ENCODE results near the gene MTA3. TPM values are rescaled to one million over a fixed set of nuclear protein-coding genes. Genes with fewer than 3 reads are reported as not detected.
"Not testable (repeated sequence)": the region's sequence is repeated elsewhere in the genome, so short reads cannot be mapped to it uniquely, and the experiment has no call there.

MTA3 gene
- polyA plus RNA-seq, 3 donors, result 2.0 to 4.5 (median 2.2) TPM

DNA sequence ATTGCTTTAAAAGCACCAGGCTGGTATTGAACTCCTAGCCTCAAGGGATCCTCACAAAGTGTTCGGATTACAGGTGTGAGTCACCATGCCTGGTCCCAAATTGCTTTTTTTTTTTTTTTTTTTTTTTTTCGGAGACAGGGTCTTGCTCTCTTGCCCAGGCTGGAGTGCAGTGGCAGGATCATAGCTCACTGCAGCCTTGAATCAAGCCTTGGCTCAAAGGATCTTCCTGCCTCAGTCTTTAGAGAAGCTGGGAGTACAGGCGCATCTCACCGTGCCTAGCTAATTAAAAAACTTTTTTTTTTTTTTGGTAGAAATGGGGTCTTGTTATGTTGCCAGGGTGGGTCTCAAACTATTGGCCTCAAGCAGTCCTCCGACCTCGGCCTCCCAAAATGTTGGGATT, 12.8 kb downstream of the MTA3 start:
- H3K9me3 Mint-ChIP-seq, result peaks cover 0 to 3% (median 0%) of the 10 kb centered on the region in 7 donors
- no peaks in the 10 kb centered on the region for H3K79me2 ChIP-seq (ENCODE audit: insufficient read depth, low read length)
- H3K36me3 ChIP-seq (replicated peaks in 1 of 2; ENCODE audit: control insufficient read depth in 1 of 2, insufficient read depth in 2 of 2, low read length in 2 of 2), result peaks cover 0 to 7% of the 10 kb centered on the region in 2 donors
- peaks cover 18 to 21% of the 10 kb centered on the region in 2 donors for H3K36me3 Mint-ChIP-seq
- H3K27ac Mint-ChIP-seq, result no peak overlapping the region
- no peak overlapping the region for H2AFZ ChIP-seq (ENCODE audit: insufficient read depth, low read depth, low read length, poor library complexity, severe bottlenecking)
- intact Hi-C loops (cut with micrococcal nuclease), result no loop called here
- WGBS (ENCODE audit: insufficient coverage), result no CpG with 5 or more reads among the region's 6 CpGs
- no peak overlapping the region for H3K27ac ChIP-seq (ENCODE audit: low read depth in 1 of 2, low read length in 2 of 2)
- no peak overlapping the region for H3K4me3 ChIP-seq (replicated peaks in 1 of 3; ENCODE audit: low read depth in 2 of 3, low read length in 3 of 3)
- no peak overlapping the region for H3K4me3 Mint-ChIP-seq
- H3K4me1 ChIP-seq (ENCODE audit: control insufficient read depth in 1 of 2, insufficient read depth in 2 of 2, low read length in 2 of 2), result no peaks in the 10 kb centered on the region
- TF ChIP-seq, protein P1, sequence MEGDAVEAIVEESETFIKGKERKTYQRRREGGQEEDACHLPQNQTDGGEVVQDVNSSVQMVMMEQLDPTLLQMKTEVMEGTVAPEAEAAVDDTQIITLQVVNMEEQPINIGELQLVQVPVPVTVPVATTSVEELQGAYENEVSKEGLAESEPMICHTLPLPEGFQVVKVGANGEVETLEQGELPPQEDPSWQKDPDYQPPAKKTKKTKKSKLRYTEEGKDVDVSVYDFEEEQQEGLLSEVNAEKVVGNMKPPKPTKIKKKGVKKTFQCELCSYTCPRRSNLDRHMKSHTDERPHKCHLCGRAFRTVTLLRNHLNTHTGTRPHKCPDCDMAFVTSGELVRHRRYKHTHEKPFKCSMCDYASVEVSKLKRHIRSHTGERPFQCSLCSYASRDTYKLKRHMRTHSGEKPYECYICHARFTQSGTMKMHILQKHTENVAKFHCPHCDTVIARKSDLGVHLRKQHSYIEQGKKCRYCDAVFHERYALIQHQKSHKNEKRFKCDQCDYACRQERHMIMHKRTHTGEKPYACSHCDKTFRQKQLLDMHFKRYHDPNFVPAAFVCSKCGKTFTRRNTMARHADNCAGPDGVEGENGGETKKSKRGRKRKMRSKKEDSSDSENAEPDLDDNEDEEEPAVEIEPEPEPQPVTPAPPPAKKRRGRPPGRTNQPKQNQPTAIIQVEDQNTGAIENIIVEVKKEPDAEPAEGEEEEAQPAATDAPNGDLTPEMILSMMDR (IDR thresholded peaks at IDR 0.05), result no peak
- no peak overlapping the region for H3K9ac ChIP-seq (ENCODE audit: insufficient read depth, low read length, poor library complexity, severe bottlenecking)
- no peaks in the 10 kb centered on the region for H4K20me1 ChIP-seq (ENCODE audit: insufficient read depth, low read length)
- H3K4me2 ChIP-seq (replicated peaks; ENCODE audit: extremely low read depth, low read length, poor library complexity, severe bottlenecking), result no peak overlapping the region
- no peaks in the 10 kb centered on the region for H3K4me1 Mint-ChIP-seq
- H3K9me3 ChIP-seq (replicated peaks in 1 of 2; ENCODE audit: control insufficient read depth in 1 of 2, insufficient read depth in 1 of 2, low read length in 2 of 2), result no peaks in the 10 kb centered on the region
- H3K27me3 Mint-ChIP-seq (ENCODE audit: low read depth in 3 of 3), result peaks cover 0 to 2% (median 0%) of the 10 kb centered on the region in 3 donors
- H3K27me3 ChIP-seq (ENCODE audit: control insufficient read depth in 2 of 2, insufficient read depth in 2 of 2, low read length in 2 of 2), result no peaks in the 10 kb centered on the region
- no peak for DNase-seq

DNA sequence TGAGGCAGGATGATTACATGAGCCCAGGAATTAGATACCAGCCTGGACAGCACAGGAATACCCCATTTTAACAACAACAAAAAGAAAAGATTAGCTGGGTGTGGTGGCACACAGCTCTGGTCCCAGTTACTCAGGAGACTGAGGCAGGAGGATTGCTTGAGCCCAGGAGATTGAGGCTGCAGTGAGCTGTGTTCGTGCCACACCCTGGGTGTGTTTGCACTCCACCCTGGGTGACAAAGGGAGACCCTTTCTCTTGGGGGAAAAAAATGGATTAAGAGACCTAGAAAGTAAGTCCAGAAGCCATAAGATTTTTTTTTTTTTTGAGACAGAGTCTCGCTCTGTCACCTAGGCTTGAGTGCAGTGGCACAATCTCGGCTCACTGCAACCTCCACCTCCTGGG, 16.2 kb downstream of the MTA3 start:
- H3K27ac ChIP-seq (ENCODE audit: low read depth in 1 of 2, low read length in 2 of 2); H3K79me2 ChIP-seq (ENCODE audit: insufficient read depth, low read length); H3K27me3 ChIP-seq (ENCODE audit: control insufficient read depth in 2 of 2, insufficient read depth in 2 of 2, low read length in 2 of 2); H3K36me3 ChIP-seq (replicated peaks in 1 of 2; ENCODE audit: control insufficient read depth in 1 of 2, insufficient read depth in 2 of 2, low read length in 2 of 2); H3K27ac Mint-ChIP-seq; H4K20me1 ChIP-seq (ENCODE audit: insufficient read depth, low read length); H3K4me1 ChIP-seq (ENCODE audit: control insufficient read depth in 1 of 2, insufficient read depth in 2 of 2, low read length in 2 of 2); H3K4me2 ChIP-seq (replicated peaks; ENCODE audit: extremely low read depth, low read length, poor library complexity, severe bottlenecking); H3K9ac ChIP-seq (ENCODE audit: insufficient read depth, low read length, poor library complexity, severe bottlenecking); intact Hi-C loops (cut with micrococcal nuclease); H3K4me3 ChIP-seq (replicated peaks in 1 of 3; ENCODE audit: low read depth in 2 of 3, low read length in 3 of 3); DNase-seq; H3K27me3 Mint-ChIP-seq (ENCODE audit: low read depth in 3 of 3); H3K9me3 ChIP-seq (replicated peaks in 1 of 2; ENCODE audit: control insufficient read depth in 1 of 2, insufficient read depth in 1 of 2, low read length in 2 of 2); H3K4me3 Mint-ChIP-seq; H3K9me3 Mint-ChIP-seq; H2AFZ ChIP-seq (ENCODE audit: insufficient read depth, low read depth, low read length, poor library complexity, severe bottlenecking); H3K4me1 Mint-ChIP-seq: not testable (repeated sequence)
- peaks cover 13 to 18% of the 10 kb centered on the region in 2 donors for H3K36me3 Mint-ChIP-seq
- WGBS (ENCODE audit: insufficient coverage), result 100% methylated on average over 1 of the region's 3 CpGs
